Upper lobe of right lung (tissue), 1 donor: ENCODE data around the gene CNNM3. TPM values are rescaled to one million over a fixed set of nuclear protein-coding genes. Genes with fewer than 3 reads are reported as not detected.

Source experiments
- ATAC-seq: fragments of 200-7000 bp; cut with Tn5 transposase; one replicate; pipeline ENCODE4 v1.9.1; 2020; ENCODE audit warnings: mild to moderate bottlenecking, moderate library complexity
- DNase-seq: peaks from one replicate; pipeline ENCODE4 v3.0.0-alpha.2; 2020
- H3K27ac ChIP-seq: fragments of 200-600 bp; one replicate; pipeline ENCODE4 v1.8.0; 2022
- H3K27me3 ChIP-seq: fragments of 200-600 bp; one replicate; pipeline ENCODE4 v1.8.0; 2022; ENCODE audit warnings: mild to moderate bottlenecking
- H3K36me3 ChIP-seq: fragments of 200-600 bp; one replicate; pipeline ENCODE4 v1.8.0; 2022
- H3K4me1 ChIP-seq: fragments of 200-600 bp; one replicate; pipeline ENCODE4 v1.8.0; 2022
- H3K4me3 ChIP-seq: fragments of 200-600 bp; one replicate; pipeline ENCODE4 v1.8.0; 2022; ENCODE audit warnings: mild to moderate bottlenecking
- H3K9me3 ChIP-seq: fragments of 200-600 bp; one replicate; pipeline ENCODE4 v1.8.0; 2022
- CTCF ChIP-seq: fragments of 200-600 bp; IDR thresholded peaks from one replicate; pipeline ENCODE4 v1.8.0; 2022; ENCODE audit warnings: antibody characterized with exemption
- intact Hi-C: fragments of 100-400 bp; cut with DNase I; formaldehyde crosslinking; loops from one replicate; pipeline ENCODE4 v1.11.0; 2022
- total RNA-seq: library from RNA; stranded (reverse); fragmentation: NEBNext Ultra II Directional; extraction: Animal tissue kit (Norgen Biotek cat#: 25700); gene quantifications from one replicate; pipeline ENCODE4 v1.2.1, GENCODE V29; 2021
- donor health status: DM: no; HTN: yes; CAD: no; lungs with severe emphysema.

The CNNM3 gene
- total RNA-seq, 1 donor from 2014 or later, result 34.1 TPM

GRCh38 chr2:96852667-96853066, 36.6 kb downstream of the CNNM3 start:
- no peak for ATAC-seq
- Histone ChIP-seq H3K4me1 (peaks cover 7% of the 10 kb centered on the region), H3K27me3 (no peaks in the 10 kb centered on the region), H3K27ac (no peak overlapping the region), H3K4me3 (no peak overlapping the region), H3K9me3 (no peaks in the 10 kb centered on the region), H3K36me3 (peaks cover 57% of the 10 kb centered on the region)
- DNase-seq, result no peak
- intact Hi-C loops, result no loop called here
- TF ChIP-seq CTCF, result no peak

- Histone ChIP-seq H3K9me3 (no peaks in the 10 kb centered on the region), H3K27ac (no peak overlapping the region), H3K36me3 (peaks cover 51% of the 10 kb centered on the region), H3K27me3 (no peaks in the 10 kb centered on the region), H3K4me3 (no peak overlapping the region), H3K4me1 (peaks cover 7% of the 10 kb centered on the region)
- no peak for DNase-seq
- intact Hi-C loops, result no loop called here
- no peak for ATAC-seq
- TF ChIP-seq CTCF, result no peak
These were observed 37.3 kb downstream of the CNNM3 start for GRCh38 chr2:96853321-96853720.

GRCh38 chr2:96856776-96857666, 41.0 kb downstream of the CNNM3 start:
- Histone ChIP-seq H3K36me3 (peaks cover 37% of the 10 kb centered on the region), H3K27me3 (no peaks in the 10 kb centered on the region), H3K4me1 (peaks cover 15% of the 10 kb centered on the region), H3K4me3 (peak overlapping the region; percentile 84), H3K9me3 (no peaks in the 10 kb centered on the region), H3K27ac (peak overlapping the region; percentile 76)
- ATAC-seq (no peak), DNase-seq (no peak)
- no peak for TF ChIP-seq CTCF
- intact Hi-C loops, result no loop called here

GRCh38 chr2:96857667-96858372, 41.8 kb downstream of the CNNM3 start, which contains the start of gene ANKRD39:
ANKRD39 (minus strand) TSS chr2:96858016; CDS start chr2:96857987, 29 bp downstream.
- peaks cover 41% of the 10 kb centered on the region for H3K36me3 ChIP-seq
- no peaks in the 10 kb centered on the region for H3K9me3 ChIP-seq
- DNase-seq, result peak; percentile 98
- peak within 1 kb of the TSS; percentile 76 for H3K27ac ChIP-seq
- peak; percentile 97 for ATAC-seq
- H3K4me3 ChIP-seq, result peak within 1 kb of the TSS; percentile 84
- intact Hi-C loops, result no loop called here
- H3K27me3 ChIP-seq, result no peaks in the 10 kb centered on the region
- TF ChIP-seq CTCF, result peak; percentile 84
- peaks cover 15% of the 10 kb centered on the region for H3K4me1 ChIP-seq

GRCh38 chr2:96859099-96859649, 43.1 kb downstream of the CNNM3 start:
- no peaks in the 10 kb centered on the region for H3K9me3 ChIP-seq
- intact Hi-C loops, result no loop called here
- TF ChIP-seq CTCF, result no peak
- DNase-seq (no peak), ATAC-seq (no peak)
- H3K27me3 ChIP-seq, result no peaks in the 10 kb centered on the region
- H3K27ac ChIP-seq, result peak overlapping the region; percentile 59
- H3K4me3 ChIP-seq, result no peak overlapping the region
- peaks cover 15% of the 10 kb centered on the region for H3K4me1 ChIP-seq
- H3K36me3 ChIP-seq, result peaks cover 43% of the 10 kb centered on the region
